Esophagus muscularis mucosa (tissue), 4 donors: ENCODE data around the gene STK17A.

Source experiments
- EP300 ChIP-seq: sonication (generic); formaldehyde crosslinking; IDR thresholded peaks from one replicate; pipeline ENCODE4 v1.6.1; 2017; ENCODE audit warnings: antibody characterized with exemption
- POLR2A ChIP-seq: fragments of 450-650 bp; IDR thresholded peaks from one replicate; pipeline ENCODE4 v1.6.1; 2017; ENCODE audit warnings: antibody characterized with exemption, moderate library complexity, mild to moderate bottlenecking, low read depth
- POLR2AphosphoS5 ChIP-seq, 2 donors: sonication (generic); formaldehyde crosslinking; IDR thresholded peaks; one replicate each; pipeline ENCODE4 v1.6.1; 2017; ENCODE audit warnings: antibody characterized with exemption in 2 of 2
- TF ChIP-seq, protein P1 (sequence below), 3 experiments: fragments of 200-600 bp in 2 of 3; fragments of 450-650 bp in 1 of 3; sonication (generic) in 2 of 3; IDR thresholded peaks; one replicate each; pipeline ENCODE4 v1.5.1; 2017 to 2019; ENCODE audit warnings: antibody characterized with exemption in 3 of 3, mild to moderate bottlenecking in 2 of 3, moderate library complexity in 1 of 3

DNA sequence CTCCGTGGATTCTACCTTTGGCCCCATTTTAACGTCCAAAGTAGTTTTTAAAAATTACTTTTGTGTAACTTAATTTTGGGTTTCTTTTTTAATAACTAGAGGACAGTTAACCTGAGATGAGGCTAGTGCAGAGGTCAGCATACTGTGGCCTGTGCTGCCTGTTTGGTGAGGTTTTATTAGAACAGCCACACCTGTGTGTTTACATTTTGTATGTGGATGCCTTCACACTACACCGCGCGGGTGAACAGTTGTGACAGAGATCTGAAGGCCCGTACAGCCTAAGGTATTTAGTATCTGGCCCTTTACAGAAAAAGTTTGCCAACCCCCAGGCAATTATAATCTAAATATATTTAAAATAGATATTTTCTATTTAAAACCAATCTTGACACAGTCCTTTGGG lies 46.9 kb downstream of the STK17A start:
- TF ChIP-seq, protein P1, sequence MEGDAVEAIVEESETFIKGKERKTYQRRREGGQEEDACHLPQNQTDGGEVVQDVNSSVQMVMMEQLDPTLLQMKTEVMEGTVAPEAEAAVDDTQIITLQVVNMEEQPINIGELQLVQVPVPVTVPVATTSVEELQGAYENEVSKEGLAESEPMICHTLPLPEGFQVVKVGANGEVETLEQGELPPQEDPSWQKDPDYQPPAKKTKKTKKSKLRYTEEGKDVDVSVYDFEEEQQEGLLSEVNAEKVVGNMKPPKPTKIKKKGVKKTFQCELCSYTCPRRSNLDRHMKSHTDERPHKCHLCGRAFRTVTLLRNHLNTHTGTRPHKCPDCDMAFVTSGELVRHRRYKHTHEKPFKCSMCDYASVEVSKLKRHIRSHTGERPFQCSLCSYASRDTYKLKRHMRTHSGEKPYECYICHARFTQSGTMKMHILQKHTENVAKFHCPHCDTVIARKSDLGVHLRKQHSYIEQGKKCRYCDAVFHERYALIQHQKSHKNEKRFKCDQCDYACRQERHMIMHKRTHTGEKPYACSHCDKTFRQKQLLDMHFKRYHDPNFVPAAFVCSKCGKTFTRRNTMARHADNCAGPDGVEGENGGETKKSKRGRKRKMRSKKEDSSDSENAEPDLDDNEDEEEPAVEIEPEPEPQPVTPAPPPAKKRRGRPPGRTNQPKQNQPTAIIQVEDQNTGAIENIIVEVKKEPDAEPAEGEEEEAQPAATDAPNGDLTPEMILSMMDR (IDR thresholded peaks at IDR 0.05), result no peak
- TF ChIP-seq POLR2A (no peak), EP300 (no peak), POLR2AphosphoS5 (IDR thresholded peaks at IDR 0.05) (no peak)
